K562 (cell line): ENCODE results near the gene TCF7. TPM values are rescaled to one million over a fixed set of nuclear protein-coding genes. Genes with fewer than 3 reads are reported as not detected.
A peak's percentile ranks its signal among the peaks of the same experiment; 100 is the strongest.

Source experiments
- E2F6 ChIP-seq, 2 experiments: IDR thresholded peaks; 2 replicates each; pipeline ENCODE4 v1.6.1; 2011; ENCODE audit warnings: borderline replicate concordance in 1 of 2, control low read depth in 1 of 2, low read depth in 1 of 2, low read length in 1 of 2, mild to moderate bottlenecking in 1 of 2, mixed read lengths in 1 of 2, moderate library complexity in 1 of 2; ENCODE audit not compliant: insufficient read depth in 1 of 2, insufficient read length in 1 of 2, poor library complexity in 1 of 2, severe bottlenecking in 1 of 2; ENCODE audit errors: extremely low read depth in 1 of 2
- GTF3C2 ChIP-seq: IDR thresholded peaks from 3 replicates; pipeline ENCODE4 v1.6.1; 2011; ENCODE audit warnings: borderline replicate concordance, mild to moderate bottlenecking, moderate library complexity; ENCODE audit not compliant: insufficient read length; ENCODE audit errors: extremely low read depth
- ZFP91 ChIP-seq: sonication (generic); formaldehyde crosslinking; IDR thresholded peaks from 2 replicates; pipeline ENCODE4 v1.8.0; 2022; ENCODE audit warnings: mild to moderate bottlenecking, missing genetic modification reagents
- ZNF41 ChIP-seq: fragments of 250-450 bp; sonication (Bioruptor Pico); conservative IDR thresholded peaks from 2 replicates; pipeline ENCODE4 v1.4.0; 2020; ENCODE audit warnings: mild to moderate bottlenecking
- polyA plus RNA-seq, 8 experiments: library from polyadenylated mRNA; depleted of rRNA in 4 of 8; stranded (reverse) in 5 of 8; unstranded in 3 of 8; fragments of >200 nt; fragmentation: Nextera tagmentation in 2 of 8; fragmentation: Illumina TruSeq in 1 of 8; extraction: Ambion mirVana in 2 of 8; extraction: Trizol in 1 of 8; gene quantifications; 2 replicates each; pipeline versions ENCODE4 v1.2.1 to v1.2.3, GENCODE V29; 2011 to 2014; ENCODE audit warnings: inconsistent platforms in 1 of 8, missing spikeins in 1 of 8
- total RNA-seq, 7 experiments: library from RNA; depleted of rRNA in 6 of 7; stranded (reverse); fragments of >200 nt in 6 of 7; fragmentation: Illumina TruSeq in 2 of 7; extraction: Trizol in 2 of 7; gene quantifications; 2 replicates each; pipeline versions ENCODE4 v1.2.1 to v1.2.3, GENCODE V29; 2011 to 2021; ENCODE audit warnings: low replicate concordance in 1 of 7

The TCF7 gene
- total and polyA plus RNA-seq, 9 of the 15 experiments (the other 6 are each of a cell fraction or from before 2014, with no cell fraction given): 1.6 to 14.9 (median 4.2) TPM

GRCh38 chr5:134114886-134115805, 665 bp downstream of the TCF7 start (continued):
- no peak for TF ChIP-seq ZFP91
- peak in 1 of 2 experiments; percentile 72 for TF ChIP-seq E2F6 (IDR thresholded peaks at IDR 0.05; ENCODE audit: borderline replicate concordance in 1 of 2, extremely low read depth in 1 of 2, insufficient read depth in 1 of 2, insufficient read length in 1 of 2, low read depth in 1 of 2, low read length in 1 of 2, poor library complexity in 1 of 2, severe bottlenecking in 1 of 2)
- TF ChIP-seq GTF3C2: no peak
- TF ChIP-seq ZNF41 (CRISPR knock-in tag): no peak
